Bronchial epithelial cell (primary cell): ENCODE data around the gene KLC1. TPM values are rescaled to one million over a fixed set of nuclear protein-coding genes. Genes with fewer than 3 reads are reported as not detected.
A peak's percentile ranks its signal among the peaks of the same experiment; 100 is the strongest.

ENCODE experiments used
- DNase-seq: peaks from one replicate; pipeline ENCODE4 v3.0.0-alpha.2; 2010; ENCODE audit warnings: low read depth
- FAIRE-seq: peaks from 2 replicates; lab custom pipeline; 2011; peaks lifted over from hg19 to GRCh38; lab: Jason Lieb, UNC
- H3K27me3 ChIP-seq: 2 replicates; pipeline ENCODE4 v1.5.1; 2011; ENCODE audit warnings: low read length; ENCODE audit not compliant: control insufficient read depth, insufficient read depth
- H3K36me3 ChIP-seq: 2 replicates; pipeline ENCODE4 v1.5.1; 2011; ENCODE audit warnings: low read length; ENCODE audit not compliant: control insufficient read depth, insufficient read depth
- H3K4me3 ChIP-seq: 2 replicates; pipeline ENCODE4 v1.5.1; 2011; ENCODE audit warnings: mild to moderate bottlenecking, low read depth, low read length, control low read depth
- CTCF ChIP-seq: IDR thresholded peaks from 2 replicates; pipeline ENCODE4 v1.5.1; 2011; ENCODE audit warnings: mild to moderate bottlenecking, moderate library complexity, low read length, control low read depth, inconsistent platforms; ENCODE audit not compliant: insufficient read depth, severe bottlenecking
- total RNA-seq: library from RNA; depleted of rRNA; stranded (reverse); fragments of >200 nt; gene quantifications from 2 replicates; pipeline ENCODE4 v1.2.1, GENCODE V29; 2014

The KLC1 gene
- total RNA-seq, 1 donor from 2014 or later = 249 TPM

- H3K36me3 ChIP-seq = peaks cover 41% of the 10 kb centered on the region
- H3K4me3 ChIP-seq = no peak overlapping the region
- FAIRE-seq (no peak), DNase-seq (no peak)
- no peaks in the 10 kb centered on the region for H3K27me3 ChIP-seq
- TF ChIP-seq CTCF = no peak
Measured at GRCh38 chr14:103734081-103734888, 105.3 kb downstream of the KLC1 start.

GRCh38 chr14:103735022-103735421 is 106.0 kb downstream of the KLC1 start:
- H3K36me3 ChIP-seq = peaks cover 38% of the 10 kb centered on the region
- H3K4me3 ChIP-seq = no peak overlapping the region
- no peak for FAIRE-seq
- no peak for DNase-seq
- H3K27me3 ChIP-seq = no peaks in the 10 kb centered on the region
- TF ChIP-seq CTCF = no peak

GRCh38 chr14:103735439-103735814 is 106.4 kb downstream of the KLC1 start:
- H3K4me3 ChIP-seq = no peak overlapping the region
- H3K27me3 ChIP-seq = no peaks in the 10 kb centered on the region
- no peak for TF ChIP-seq CTCF
- peaks cover 36% of the 10 kb centered on the region for H3K36me3 ChIP-seq
- FAIRE-seq (no peak), DNase-seq (no peak)

GRCh38 chr14:103735815-103736545 is 107.0 kb downstream of the KLC1 start:
- no peaks in the 10 kb centered on the region for H3K27me3 ChIP-seq
- H3K4me3 ChIP-seq = no peak overlapping the region
- TF ChIP-seq CTCF = no peak
- DNase-seq (no peak), FAIRE-seq (no peak)
- H3K36me3 ChIP-seq = peaks cover 39% of the 10 kb centered on the region

- Histone ChIP-seq H3K4me3 (no peak overlapping the region), H3K36me3 (peaks cover 38% of the 10 kb centered on the region), H3K27me3 (no peaks in the 10 kb centered on the region)
- FAIRE-seq (peak; percentile 23), DNase-seq (no peak)
- no peak for TF ChIP-seq CTCF
Measured at GRCh38 chr14:103736546-103737431, 107.8 kb downstream of the KLC1 start.
